RKO (cell line): ENCODE results near the gene TUBG1.
"Not testable (repeated sequence)": the region's sequence is repeated elsewhere in the genome, so short reads cannot be mapped to it uniquely, and the experiment has no call there.

Source experiments
- DNase-seq: peaks from one replicate; pipeline ENCODE4 v3.0.0-alpha.2; 2016; ENCODE audit warnings: low spot score

TUBG1 gene

DNA sequence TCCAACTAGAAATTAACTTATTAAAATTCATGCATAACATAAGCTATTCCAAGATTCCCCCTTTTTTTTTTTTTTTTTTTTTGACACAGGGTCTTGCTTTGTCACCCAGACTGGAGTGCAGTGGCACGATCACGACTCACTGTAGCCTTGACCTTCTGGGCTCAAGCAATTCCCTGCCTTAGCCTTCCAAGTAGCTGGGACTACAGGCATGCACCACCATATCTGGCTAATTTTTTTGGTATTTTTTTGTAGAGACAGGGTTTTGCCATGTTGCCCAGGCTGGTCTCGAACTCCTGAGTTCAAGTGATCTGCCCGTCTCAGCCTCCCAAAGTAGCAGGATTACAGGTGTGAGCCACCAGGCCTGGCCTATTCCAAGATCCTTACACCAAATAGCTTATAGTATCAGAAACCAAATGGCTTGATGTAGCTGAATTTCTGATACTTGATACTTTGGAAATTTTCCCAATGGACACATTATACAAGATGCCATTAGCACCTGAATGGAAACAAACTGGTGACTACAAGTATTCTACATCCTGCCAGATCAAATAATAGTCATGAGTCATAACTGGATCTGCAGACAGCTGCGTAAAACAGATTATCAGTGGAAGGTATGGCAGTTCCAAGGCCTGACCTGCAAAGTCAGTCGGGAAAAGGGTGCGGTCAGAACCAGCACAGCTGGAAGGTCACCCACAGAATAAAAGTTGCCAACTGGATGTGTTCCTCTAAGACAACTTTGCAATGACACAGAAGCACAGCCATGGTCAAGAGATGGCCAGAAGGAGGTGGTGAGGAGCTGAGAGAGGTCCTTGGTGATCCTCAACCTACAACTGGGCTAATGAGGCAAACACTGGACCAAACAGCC lies 14.5 kb downstream of the TUBG1 start:
- DNase-seq, result no peak

DNA sequence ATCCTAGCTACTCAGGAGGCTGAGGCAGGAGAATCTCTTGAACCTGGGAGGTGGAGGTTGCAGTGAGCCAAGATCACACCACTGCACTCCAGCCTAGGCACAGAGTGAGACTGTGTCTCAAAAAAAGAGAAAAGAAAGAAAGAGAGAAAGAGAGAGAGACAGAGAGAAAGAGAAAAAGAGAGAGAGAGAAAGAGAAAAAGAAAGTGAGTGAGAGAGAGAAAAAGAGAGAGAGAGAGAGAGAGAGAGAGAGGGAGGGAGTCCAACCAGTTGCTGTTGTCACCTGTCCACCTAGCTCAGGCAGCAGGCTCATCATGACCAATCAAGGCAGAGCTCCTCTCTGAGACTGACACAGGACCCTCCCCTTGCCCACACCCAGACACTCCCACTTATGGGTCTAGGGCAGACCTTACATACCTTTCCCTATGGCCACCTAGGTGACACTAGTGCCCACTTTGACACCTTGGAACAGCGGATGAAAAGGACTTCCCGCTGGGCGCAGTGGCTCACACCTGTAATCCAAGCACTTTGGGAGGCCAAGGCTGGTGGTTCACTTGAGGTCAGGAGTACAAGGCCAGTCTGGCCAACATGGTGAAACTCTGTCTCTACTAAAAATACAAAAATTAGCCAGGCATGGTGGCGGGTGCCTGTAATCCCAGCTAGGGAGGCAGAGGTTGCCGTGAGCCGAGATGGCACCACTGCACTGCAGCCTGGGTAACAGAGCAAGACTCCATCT lies 17.7 kb downstream of the TUBG1 start:
- DNase-seq, result not testable (repeated sequence)

DNA sequence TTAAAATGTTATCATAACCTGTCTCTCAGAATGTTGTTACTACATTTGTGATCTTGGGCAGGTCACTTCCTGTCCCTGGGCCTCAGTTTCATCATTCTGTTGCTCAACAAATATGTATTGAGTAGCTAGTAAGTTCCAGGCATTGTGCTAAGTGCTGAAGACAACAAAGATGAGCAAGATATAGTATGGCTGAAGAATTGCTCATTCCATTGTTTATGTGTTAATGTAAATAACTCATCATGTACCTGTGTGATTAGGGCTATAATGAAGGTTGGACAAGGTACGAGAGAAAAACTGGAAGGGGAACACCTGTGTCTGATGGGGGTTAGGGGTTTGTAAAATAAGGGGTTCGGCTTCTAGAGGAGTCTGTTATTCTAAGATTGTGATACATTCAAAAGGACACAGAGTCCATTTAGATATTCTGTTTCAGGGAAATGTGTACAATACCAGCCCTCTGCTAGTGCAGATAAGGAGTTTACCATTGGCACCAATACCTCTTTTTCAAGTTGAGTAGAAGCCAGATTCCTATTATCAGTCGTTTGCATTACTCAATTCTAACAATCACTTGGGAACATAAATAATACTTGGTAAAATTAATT lies 20.0 kb downstream of the TUBG1 start:
- no peak for DNase-seq

DNA sequence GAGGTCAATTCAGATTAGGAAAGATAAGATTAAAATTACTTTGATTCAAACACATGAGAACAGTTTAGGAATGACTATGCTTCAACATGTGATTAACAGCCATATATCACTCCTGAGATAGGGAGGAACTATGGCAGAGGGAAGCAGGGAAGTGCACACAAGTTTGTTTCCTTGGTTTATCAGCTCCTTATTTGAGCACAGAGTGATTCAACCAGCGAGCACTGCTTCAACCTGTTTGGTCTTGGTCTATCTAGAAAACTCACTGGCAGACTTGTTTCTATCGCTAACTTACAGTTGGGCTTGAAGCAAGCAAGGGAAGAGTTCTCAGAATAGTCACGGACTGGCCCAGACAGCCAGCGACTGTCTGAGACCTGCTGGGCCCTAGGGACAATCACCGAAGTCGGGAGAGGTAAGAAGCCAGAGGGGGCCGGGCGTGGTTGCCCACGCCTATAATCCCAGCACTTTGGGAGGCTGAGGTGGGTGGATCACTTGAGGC lies 23.5 kb downstream of the TUBG1 start:
- DNase-seq, result no peak

DNA sequence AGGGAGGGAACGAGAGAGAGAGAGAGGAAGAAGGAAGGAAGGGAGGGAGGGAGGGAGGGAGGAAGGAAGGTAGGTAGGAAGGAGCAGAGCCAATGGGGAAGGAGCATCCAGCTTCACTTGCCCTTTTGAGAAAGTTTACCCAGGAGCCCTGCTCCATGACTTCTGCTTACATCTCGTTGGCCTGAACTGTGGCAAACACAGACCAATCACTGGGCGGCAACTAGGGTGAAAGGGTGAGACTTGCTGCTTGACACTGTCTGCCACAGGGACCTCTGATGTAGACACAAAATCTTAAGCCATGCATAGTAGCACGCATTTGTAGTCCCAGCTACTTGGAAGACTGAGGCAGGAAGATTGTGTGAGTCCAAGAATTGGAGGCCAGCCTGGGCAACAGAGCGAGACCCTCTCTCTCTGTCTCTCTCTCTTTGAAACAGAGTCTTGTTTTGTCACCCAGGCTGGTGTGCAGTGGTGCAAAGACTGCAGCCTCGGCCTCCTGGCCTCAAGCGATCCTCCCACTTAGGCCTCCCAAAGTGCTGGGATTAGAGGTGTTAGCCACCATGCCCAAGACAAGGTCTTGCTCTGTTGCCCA lies 30.1 kb downstream of the TUBG1 start:
- no peak for DNase-seq

DNA sequence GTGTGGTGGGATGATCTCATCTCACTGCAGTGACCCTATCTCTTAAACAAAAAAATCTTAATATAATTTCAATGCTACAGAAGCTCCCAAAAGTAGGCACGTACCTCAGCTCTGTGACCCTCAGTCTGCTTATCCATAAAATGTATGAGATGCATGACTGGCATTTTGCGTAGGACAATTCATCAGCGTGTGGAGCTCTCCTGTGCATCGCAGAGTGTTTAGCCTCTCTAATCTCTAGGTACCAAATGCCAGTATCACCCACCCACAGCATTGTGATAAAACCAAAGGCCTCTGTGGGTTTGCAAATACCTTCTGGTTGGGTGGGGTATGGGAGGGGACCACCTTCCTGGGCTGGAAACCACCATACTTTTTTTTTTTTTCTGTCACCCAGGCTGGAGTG lies 30.6 kb downstream of the TUBG1 start:
- DNase-seq, result no peak

DNA sequence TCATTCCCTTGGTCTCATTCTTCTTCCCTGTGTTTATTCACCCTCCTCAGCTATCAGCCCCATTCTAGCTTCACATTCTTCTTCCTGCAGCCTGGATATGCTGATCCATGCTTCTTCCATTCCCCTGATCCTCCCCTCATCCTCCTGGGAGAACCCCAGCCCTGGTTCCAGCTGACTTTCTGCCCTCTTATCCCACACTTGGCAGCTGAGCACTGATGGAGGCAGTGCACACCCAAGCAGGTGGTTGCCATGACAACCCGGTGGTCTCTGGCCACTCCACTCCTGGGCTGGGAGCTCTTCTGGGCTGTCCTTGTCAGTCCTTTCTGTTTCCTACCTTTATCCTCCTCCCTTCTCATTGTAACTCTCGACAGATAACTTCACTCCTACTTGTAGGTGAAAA lies 32.9 kb downstream of the TUBG1 start:
- DNase-seq, result no peak

DNA sequence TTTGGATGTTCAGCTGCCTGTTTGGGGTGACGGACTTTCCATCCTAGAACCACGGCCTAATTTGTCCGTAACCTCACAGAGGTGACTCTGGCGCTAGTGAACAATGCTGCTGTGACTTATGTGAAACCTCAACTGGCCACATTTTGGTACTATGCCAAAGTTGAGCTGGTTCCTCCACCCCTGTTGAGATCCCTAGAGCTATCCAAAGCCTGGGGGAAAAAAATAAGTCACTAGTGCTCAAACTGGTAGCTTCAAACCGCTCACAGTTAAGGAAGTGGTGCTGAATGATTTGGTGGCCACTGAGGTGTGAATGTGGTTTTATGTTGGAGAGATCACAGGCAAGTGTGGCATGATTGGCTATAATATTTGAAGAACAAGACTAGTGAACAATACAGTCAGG lies 38.3 kb downstream of the TUBG1 start:
- DNase-seq, result no peak

DNA sequence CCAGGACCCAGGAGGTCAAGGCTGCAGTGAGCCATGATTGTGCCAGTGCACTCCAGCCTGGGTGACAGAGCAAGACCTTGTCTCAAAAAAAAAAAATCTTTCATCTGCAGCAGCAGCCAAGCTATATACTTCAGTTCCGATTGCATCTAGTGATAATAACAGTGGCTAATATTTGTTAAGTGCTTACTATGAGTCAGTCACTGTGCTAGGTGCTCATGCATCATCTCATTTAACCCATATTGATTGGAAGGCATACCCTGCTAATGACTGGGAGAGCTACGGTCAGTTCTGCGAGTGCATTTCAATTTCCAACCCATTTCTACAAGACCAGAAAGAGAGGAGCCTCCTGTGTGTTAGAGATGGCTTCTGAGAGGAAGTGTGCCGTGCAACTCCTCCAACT lies 41.9 kb downstream of the TUBG1 start:
- DNase-seq, result no peak

DNA sequence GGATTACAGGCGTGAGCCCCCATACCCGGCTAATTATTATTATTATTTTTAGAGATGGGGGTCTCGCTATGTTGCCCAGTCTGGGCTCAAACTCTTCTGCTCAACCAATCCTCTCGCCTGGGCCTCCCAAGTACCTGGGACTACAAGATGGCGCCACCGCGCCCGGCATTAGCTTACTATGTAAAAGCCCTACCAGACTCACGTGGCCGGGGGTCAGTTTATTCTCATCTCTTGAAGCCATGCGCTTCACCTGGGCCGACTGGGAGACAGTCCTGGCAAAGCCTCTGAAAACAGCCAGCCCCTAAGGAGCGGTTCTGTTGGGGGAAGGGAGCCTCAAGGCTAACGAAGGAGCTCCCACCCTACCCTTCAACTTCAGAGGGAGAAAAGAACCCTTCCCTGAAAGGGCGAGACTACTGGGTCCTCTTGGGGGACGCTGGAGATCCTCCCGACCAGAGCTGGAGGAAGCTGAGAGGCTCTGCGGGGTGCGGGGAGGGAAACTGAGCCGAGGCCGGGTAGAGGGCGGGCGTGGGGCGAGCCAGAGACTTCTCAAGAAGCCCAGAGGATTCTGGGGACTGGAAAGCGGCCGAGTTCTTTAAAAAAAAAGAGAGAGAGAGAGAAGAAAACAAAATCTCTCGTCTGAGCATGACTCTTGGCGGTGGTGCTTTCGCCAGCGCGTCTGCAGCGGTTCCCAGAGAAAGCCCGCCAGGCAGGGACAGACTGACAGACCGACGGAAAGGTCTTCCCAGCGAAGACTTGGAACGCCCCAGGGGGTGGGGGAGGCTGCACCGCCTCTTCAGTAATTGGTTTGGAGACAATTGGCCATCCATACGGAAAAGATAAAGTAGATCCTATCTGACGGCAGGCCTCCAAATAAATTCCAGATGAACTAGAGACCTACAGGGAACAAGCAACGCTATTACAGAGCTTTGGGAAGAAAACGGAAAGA lies 44.0 kb downstream of the TUBG1 start:
- DNase-seq, result no peak

DNA sequence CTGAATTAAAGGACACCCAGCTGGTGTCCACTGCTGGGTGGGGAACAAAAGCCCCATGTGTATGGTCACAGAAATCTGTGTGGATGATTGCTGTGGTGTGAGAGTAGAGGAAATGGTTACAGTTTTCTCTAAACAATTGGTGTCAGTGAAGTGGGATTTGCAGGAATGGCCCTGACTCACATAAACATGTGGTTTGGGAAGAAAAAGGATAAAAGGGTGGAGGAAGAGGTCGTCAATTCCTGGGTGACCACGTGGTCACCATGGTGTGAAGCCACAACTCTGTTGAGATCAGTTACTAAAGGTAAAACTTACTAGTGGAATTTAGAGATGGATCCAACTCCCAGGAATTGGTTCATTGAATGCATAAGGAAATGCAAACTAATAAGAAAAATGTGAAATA lies 46.0 kb downstream of the TUBG1 start:
- DNase-seq, result no peak

DNA sequence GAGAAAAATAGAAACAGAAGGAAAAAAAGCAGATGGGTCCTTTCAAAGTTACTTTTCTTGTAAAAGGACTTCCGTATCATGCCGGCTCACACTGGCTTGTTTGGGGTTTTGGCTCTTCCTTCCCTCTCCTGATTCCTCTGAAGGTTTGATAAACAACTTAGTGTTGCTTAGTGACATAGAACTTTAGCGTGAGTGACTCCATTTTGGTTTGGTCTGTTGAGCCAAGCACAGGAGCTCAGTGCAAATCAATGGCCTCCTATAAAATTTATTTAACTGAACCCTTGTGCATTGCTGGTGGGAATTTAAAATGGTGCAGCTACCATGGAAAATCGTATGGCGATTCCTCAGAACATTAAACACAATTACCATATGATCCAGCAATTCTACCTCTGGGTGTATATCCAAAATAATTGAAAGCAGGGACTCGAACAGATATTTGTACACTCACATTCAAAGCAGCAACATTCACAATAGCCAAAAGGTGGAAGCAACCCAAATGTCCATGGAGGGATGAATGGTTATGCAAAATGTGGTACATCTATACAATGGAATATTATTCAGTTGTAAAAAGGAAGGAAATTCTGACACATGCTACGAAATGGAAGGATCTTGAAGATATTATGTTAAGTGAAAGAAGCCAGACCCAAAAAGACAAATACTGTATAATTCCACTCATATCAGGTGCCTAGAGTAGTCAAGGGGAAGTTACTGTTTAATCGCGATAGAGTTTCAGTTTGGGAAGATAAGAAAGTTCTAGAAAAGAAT lies 48.5 kb downstream of the TUBG1 start:
- DNase-seq, result no peak

DNA sequence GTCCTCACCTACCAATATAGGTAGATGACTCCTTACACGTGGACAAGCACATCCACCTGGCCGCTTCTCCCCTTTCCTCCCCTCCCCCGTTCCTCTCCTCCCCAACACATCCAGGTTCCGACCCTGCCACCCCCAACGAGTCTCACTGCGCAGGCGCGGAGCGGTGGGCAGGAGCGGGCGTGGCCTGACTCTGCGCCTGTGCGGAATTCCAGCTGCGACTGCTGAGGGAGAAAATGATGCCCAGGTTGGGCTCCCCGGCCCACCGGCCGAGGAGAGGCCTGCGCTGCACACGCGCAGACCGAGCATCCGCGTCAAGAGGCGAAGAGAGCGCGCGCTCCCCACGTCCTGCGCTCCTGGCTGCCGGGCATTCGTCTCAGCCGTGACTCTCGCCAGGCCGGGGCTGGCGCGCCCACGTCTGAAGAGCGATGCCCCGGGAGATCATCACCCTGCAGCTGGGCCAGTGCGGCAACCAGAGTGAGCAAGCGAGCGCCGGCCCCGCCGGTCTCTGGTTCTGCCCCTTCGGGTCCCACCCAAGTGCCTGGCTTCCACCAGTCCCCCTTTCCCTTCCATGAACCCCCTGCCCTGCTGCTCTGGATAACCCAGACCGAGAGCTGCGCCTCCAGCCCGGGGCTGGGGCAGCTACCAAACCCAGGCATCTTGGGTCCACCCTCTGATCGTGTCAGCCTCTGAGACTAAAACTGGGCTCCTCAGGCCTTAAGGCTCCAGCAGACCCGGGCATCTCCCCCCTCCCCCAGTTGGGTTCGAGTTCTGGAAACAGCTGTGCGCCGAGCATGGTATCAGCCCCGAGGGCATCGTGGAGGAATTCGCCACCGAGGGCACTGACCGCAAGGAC lies 49.8 kb downstream of the TUBG1 start, which contains the start of gene TUBG2:
Gene TUBG2, plus strand, starts transcription at position 206 of the 853 bp plus-strand sequence. Its CDS starts 220 bp downstream, at position 426.
- DNase-seq, result peak; percentile 93

DNA sequence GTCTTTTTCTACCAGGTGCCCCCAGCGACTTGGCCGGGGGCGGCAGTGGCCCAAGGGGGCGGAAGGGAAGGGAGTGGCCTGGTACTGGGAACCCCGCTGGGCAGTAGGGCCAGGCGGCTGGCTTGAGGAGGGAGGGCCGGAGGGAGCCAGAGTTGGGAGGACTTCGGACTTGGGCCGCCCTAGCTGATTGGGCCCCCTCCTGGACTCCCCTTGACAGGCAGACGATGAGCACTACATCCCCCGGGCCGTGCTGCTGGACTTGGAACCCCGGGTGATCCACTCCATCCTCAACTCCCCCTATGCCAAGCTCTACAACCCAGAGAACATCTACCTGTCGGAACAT lies 50.4 kb downstream of the TUBG1 start:
- not testable (repeated sequence) for DNase-seq

DNA sequence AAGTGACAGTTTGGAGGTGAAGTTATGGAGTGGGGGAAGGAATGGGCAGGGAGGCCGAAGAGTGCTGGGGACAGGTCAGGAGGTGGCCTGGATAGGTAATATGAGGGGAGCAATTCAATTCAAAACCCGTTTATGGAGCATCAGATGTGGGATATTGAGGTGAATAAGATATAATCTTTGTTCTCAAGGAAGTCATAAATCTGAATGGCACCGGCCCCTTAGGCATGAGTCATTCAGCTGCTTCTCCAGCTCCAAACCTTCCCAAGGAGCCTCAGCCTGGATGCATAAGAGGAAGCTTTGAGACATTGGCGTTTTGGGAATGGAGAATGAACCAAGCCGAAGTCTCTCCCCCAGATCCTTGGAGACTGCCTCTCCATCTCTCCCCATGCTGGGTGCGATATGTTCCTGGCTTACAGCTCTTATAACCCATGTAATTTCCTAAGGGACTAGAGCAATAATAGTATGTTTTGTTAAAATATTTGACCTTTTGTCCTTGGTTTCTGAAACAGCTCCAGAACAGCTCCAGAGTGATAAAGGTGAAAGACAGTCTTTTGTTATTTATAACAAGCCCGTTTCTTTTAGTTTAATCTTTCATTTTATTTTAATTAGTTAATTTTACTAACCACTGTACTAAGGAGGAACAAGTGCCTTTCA lies 51.3 kb downstream of the TUBG1 start:
- peak; percentile 88 for DNase-seq
